Mammary epithelial cell (primary cell): ENCODE results near the gene FAM199X.

ENCODE experiments used
- EZH2 ChIP-seq: IDR thresholded peaks from 2 replicates; pipeline ENCODE4 v1.6.1; 2012; ENCODE audit warnings: low read length, inconsistent platforms, borderline replicate concordance
- TF ChIP-seq, protein P1 (sequence below), 2 donors: IDR thresholded peaks in 1 of 2; conservative IDR thresholded peaks in 1 of 2; 2 replicates each; pipeline ENCODE4 v1.5.1; 2011 to 2012; ENCODE audit warnings: inconsistent platforms in 2 of 2, low read length in 2 of 2, mild to moderate bottlenecking in 2 of 2, control low read depth in 1 of 2, low read depth in 1 of 2; ENCODE audit not compliant: insufficient read depth in 1 of 2; ENCODE audit errors: extremely low read depth in 1 of 2

DNA sequence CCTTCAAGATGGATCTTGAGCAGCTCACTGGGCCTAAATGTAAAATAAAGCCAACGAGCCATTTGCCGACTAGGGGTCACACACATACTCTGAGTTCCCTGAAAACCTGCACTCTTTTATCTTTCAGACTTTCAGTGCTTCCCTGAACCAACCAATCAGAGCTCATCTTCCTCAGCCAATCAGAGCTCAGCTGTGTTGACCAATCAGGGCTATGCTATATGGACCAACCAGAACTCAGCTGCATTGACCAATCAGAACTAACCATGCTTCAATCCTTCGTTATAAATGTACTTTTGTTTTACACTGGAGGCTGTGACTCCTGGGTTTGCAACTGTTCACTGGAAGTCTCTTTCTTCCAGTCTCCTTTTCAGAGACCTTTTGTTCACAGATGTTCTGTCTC lies 28.8 kb upstream of the FAM199X start:
- TF ChIP-seq, protein P1, sequence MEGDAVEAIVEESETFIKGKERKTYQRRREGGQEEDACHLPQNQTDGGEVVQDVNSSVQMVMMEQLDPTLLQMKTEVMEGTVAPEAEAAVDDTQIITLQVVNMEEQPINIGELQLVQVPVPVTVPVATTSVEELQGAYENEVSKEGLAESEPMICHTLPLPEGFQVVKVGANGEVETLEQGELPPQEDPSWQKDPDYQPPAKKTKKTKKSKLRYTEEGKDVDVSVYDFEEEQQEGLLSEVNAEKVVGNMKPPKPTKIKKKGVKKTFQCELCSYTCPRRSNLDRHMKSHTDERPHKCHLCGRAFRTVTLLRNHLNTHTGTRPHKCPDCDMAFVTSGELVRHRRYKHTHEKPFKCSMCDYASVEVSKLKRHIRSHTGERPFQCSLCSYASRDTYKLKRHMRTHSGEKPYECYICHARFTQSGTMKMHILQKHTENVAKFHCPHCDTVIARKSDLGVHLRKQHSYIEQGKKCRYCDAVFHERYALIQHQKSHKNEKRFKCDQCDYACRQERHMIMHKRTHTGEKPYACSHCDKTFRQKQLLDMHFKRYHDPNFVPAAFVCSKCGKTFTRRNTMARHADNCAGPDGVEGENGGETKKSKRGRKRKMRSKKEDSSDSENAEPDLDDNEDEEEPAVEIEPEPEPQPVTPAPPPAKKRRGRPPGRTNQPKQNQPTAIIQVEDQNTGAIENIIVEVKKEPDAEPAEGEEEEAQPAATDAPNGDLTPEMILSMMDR (conservative IDR thresholded peaks at IDR 0.05 in 1 of 2, IDR thresholded peaks at IDR 0.05 in 1 of 2; ENCODE audit: extremely low read depth in 1 of 2, insufficient read depth in 1 of 2, low read depth in 1 of 2, low read length in 2 of 2), result no peak
- no peak for TF ChIP-seq EZH2
